ENCODE results near the gene AGO4. TPM values are rescaled to one million over a fixed set of nuclear protein-coding genes. Genes with fewer than 3 reads are reported as not detected.

Gene AGO4
- total RNA-seq, 1 experiment from 2014 or later = 6.1 TPM

GRCh38 chr1:35863136-35863535, 55.3 kb downstream of the AGO4 start:
- Histone ChIP-seq H3K9ac (ENCODE audit: low read length) (no peak overlapping the region), H3K27ac (ENCODE audit: low read depth, low read length) (no peak overlapping the region), H3K4me1 (ENCODE audit: control insufficient read depth in 1 of 2, insufficient read depth in 2 of 2, low read length in 2 of 2) (no peaks in the 10 kb centered on the region), H3K27me3 (ENCODE audit: insufficient read depth, low read length) (no peaks in the 10 kb centered on the region), H3K9me2 (ENCODE audit: insufficient read depth) (no peaks in the 10 kb centered on the region), H3K9me3 (ENCODE audit: control insufficient read depth in 1 of 2, insufficient read depth in 1 of 2, low read depth in 1 of 2, low read length in 2 of 2) (no peaks in the 10 kb centered on the region), H3K36me3 (ENCODE audit: control insufficient read depth in 1 of 2, insufficient read depth in 2 of 2, low read length in 2 of 2) (no peaks in the 10 kb centered on the region), H3K4me3 (replicated peaks in 1 of 2; ENCODE audit: low read depth in 1 of 2, low read length in 2 of 2) (no peak overlapping the region), H2AFZ (ENCODE audit: low read depth, low read length, poor library complexity, severe bottlenecking) (no peak overlapping the region), H3K79me2 (ENCODE audit: insufficient read depth, low read length) (no peaks in the 10 kb centered on the region), H4K20me1 (ENCODE audit: insufficient read depth) (no peaks in the 10 kb centered on the region), H3K4me2 (ENCODE audit: low read length) (no peak overlapping the region)
- ATAC-seq = no peak
- RAD21 ChIA-PET (ENCODE audit: low non-redundant PET in 1 of 2, low total read pairs in 2 of 2, uncharacterized antibody in 2 of 2, unreplicated experiment in 2 of 2) = no interaction called here
- BruUV-seq (replicated peaks) = no TSS peak
- DNase-seq (ENCODE audit: low read depth, low spot score) = no peak
- POLR2A ChIA-PET = interaction anchor here (1.4 kb wide), 1 partner anchor 68 kb away, joined by 3 read pairs; the partner anchor contains the start of gene AGO3
- intact Hi-C loops (cut with micrococcal nuclease) = no loop called here
- CTCF ChIA-PET = no interaction called here
- TF ChIP-seq SRF (IDR thresholded peaks at IDR 0.05; ENCODE audit: low read depth) = no peak
- TF ChIP-seq, protein P1, sequence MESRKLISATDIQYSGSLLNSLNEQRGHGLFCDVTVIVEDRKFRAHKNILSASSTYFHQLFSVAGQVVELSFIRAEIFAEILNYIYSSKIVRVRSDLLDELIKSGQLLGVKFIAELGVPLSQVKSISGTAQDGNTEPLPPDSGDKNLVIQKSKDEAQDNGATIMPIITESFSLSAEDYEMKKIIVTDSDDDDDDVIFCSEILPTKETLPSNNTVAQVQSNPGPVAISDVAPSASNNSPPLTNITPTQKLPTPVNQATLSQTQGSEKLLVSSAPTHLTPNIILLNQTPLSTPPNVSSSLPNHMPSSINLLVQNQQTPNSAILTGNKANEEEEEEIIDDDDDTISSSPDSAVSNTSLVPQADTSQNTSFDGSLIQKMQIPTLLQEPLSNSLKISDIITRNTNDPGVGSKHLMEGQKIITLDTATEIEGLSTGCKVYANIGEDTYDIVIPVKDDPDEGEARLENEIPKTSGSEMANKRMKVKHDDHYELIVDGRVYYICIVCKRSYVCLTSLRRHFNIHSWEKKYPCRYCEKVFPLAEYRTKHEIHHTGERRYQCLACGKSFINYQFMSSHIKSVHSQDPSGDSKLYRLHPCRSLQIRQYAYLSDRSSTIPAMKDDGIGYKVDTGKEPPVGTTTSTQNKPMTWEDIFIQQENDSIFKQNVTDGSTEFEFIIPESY (IDR thresholded peaks at IDR 0.05; ENCODE audit: extremely low read depth, insufficient replicate concordance, low read length) = no peak
- TF ChIP-seq SIN3A (IDR thresholded peaks at IDR 0.05; ENCODE audit: low read depth) = no peak
- no peak for TF ChIP-seq SP1 (IDR thresholded peaks at IDR 0.05; ENCODE audit: low read depth)
- TF ChIP-seq, protein P2, sequence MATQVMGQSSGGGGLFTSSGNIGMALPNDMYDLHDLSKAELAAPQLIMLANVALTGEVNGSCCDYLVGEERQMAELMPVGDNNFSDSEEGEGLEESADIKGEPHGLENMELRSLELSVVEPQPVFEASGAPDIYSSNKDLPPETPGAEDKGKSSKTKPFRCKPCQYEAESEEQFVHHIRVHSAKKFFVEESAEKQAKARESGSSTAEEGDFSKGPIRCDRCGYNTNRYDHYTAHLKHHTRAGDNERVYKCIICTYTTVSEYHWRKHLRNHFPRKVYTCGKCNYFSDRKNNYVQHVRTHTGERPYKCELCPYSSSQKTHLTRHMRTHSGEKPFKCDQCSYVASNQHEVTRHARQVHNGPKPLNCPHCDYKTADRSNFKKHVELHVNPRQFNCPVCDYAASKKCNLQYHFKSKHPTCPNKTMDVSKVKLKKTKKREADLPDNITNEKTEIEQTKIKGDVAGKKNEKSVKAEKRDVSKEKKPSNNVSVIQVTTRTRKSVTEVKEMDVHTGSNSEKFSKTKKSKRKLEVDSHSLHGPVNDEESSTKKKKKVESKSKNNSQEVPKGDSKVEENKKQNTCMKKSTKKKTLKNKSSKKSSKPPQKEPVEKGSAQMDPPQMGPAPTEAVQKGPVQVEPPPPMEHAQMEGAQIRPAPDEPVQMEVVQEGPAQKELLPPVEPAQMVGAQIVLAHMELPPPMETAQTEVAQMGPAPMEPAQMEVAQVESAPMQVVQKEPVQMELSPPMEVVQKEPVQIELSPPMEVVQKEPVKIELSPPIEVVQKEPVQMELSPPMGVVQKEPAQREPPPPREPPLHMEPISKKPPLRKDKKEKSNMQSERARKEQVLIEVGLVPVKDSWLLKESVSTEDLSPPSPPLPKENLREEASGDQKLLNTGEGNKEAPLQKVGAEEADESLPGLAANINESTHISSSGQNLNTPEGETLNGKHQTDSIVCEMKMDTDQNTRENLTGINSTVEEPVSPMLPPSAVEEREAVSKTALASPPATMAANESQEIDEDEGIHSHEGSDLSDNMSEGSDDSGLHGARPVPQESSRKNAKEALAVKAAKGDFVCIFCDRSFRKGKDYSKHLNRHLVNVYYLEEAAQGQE (IDR thresholded peaks at IDR 0.05; ENCODE audit: low read depth) = no peak
- no peak for TF ChIP-seq EZH2phosphoT487 (IDR thresholded peaks at IDR 0.05; ENCODE audit: borderline replicate concordance)
- TF ChIP-seq JUND (IDR thresholded peaks at IDR 0.05) = no peak
- no peak for TF ChIP-seq CEBPB (IDR thresholded peaks at IDR 0.05; ENCODE audit: low read depth)
- no peak for TF ChIP-seq CTCF (IDR thresholded peaks at IDR 0.05 in 2 of 3, conservative IDR thresholded peaks at IDR 0.05 in 1 of 3; ENCODE audit: borderline replicate concordance in 1 of 3, insufficient read depth in 1 of 3, low read depth in 2 of 3, low read length in 2 of 3)
- TF ChIP-seq MAX (IDR thresholded peaks at IDR 0.05) = no peak
